ENCODE measurements around the gene DNAI1.

Gene DNAI1

DNA sequence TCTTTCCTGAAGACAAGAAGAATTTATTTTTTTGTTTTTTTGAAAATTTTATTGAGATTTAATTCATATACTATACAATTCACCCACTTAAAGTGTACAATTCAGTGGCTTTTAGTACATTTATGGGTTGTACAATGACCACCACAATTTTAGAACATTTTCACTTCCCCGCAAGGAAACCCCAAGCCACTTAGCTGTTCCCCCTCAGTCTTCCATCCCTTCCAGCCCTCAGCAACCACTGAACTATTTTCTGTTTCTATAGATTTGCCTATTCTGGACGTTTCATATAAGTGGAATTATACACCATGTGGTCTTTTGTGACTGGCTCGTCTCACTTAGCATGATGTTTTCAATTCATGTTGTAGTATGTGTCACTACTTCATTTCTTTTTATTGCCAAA, 28.0 kb downstream of the DNAI1 start:
- Histone ChIP-seq H3K27me3 (ENCODE audit: insufficient read depth, low read length) (peaks cover 65% of the 10 kb centered on the region), H3K4me1 (ENCODE audit: control insufficient read depth, insufficient read depth, low read length, unreplicated experiment) (no peaks in the 10 kb centered on the region), H2AFZ (ENCODE audit: low read length, unreplicated experiment) (no peak overlapping the region), H3K4me3 (ENCODE audit: low read depth, low read length) (no peak overlapping the region), H3K27ac (ENCODE audit: low read depth, low read length) (no peak overlapping the region), H3K79me2 (ENCODE audit: control insufficient read depth, insufficient read depth, low read length, unreplicated experiment) (no peaks in the 10 kb centered on the region), H3K36me3 (ENCODE audit: insufficient read depth, low read length) (no peaks in the 10 kb centered on the region)

DNA sequence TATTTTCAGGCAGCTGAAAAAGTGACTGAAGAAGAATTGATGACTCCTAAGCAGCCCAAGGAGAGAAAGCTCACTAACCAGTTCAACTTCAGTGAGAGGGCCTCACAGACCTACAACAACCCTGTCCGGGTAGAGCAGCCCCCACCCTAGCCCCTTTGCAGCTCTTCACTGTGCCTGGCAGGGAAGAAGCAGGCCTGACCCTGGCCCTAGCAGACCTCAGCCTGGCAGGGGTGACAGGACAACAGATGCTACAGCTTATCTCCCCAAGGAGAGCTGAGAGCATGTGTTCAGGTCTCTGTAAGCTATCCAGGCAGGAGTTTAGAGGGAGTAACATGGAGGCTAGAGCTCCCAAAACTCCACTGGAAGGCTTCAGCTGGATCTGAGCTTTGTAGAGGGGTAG, 31.8 kb downstream of the DNAI1 start:
- Histone ChIP-seq H3K27me3 (ENCODE audit: insufficient read depth, low read length) (peaks cover 68% of the 10 kb centered on the region), H3K4me3 (ENCODE audit: low read depth, low read length) (no peak overlapping the region), H3K36me3 (ENCODE audit: insufficient read depth, low read length) (no peaks in the 10 kb centered on the region), H3K79me2 (ENCODE audit: control insufficient read depth, insufficient read depth, low read length, unreplicated experiment) (no peaks in the 10 kb centered on the region), H3K27ac (ENCODE audit: low read depth, low read length) (no peak overlapping the region), H2AFZ (ENCODE audit: low read length, unreplicated experiment) (no peak overlapping the region), H3K4me1 (ENCODE audit: control insufficient read depth, insufficient read depth, low read length, unreplicated experiment) (no peaks in the 10 kb centered on the region)

DNA sequence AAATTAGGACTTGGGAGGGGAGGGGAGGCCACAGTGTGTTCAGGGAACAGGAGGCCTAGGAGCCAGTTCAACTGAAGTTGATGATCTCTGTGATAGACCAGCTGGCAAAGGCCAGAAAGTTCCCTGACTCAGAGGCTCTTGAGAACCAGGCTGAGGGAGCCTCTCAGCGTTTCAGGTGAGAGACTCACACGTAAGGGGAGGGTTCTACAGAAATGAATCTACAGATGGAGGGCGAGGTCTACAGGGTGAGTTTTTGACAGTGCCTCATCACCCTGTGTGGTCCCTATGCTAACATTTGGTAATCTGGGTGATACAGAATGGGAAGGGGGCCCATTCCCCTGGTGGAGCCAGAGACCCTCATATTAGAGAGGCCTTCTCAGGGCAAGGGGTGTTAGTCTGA, 32.2 kb downstream of the DNAI1 start:
- Histone ChIP-seq H3K36me3 (ENCODE audit: insufficient read depth, low read length) (no peaks in the 10 kb centered on the region), H2AFZ (ENCODE audit: low read length, unreplicated experiment) (no peak overlapping the region), H3K4me3 (ENCODE audit: low read depth, low read length) (no peak overlapping the region), H3K79me2 (ENCODE audit: control insufficient read depth, insufficient read depth, low read length, unreplicated experiment) (no peaks in the 10 kb centered on the region), H3K27ac (ENCODE audit: low read depth, low read length) (no peak overlapping the region), H3K4me1 (ENCODE audit: control insufficient read depth, insufficient read depth, low read length, unreplicated experiment) (no peaks in the 10 kb centered on the region), H3K27me3 (ENCODE audit: insufficient read depth, low read length) (peaks cover 67% of the 10 kb centered on the region)

DNA sequence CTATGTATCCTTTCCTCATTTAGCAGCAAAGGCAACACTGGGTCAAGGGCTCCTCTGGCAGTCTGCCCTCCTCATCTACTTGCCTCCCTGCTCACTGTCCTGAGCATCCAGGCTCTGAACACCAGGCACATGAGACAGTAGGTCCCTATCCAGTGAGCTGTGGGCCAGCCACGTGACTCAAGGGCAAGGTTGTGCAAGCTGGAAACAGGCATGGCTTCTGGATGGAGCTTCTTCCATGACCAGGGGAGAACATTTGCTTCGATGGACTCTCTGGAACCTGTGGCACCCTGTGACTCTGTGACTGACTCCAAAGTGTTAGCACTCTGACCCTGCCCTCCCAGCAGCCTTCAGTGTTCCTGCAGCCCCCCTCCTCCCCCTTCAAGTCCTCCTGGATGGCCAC, 33.0 kb downstream of the DNAI1 start:
- Histone ChIP-seq H3K79me2 (ENCODE audit: control insufficient read depth, insufficient read depth, low read length, unreplicated experiment) (no peaks in the 10 kb centered on the region), H2AFZ (ENCODE audit: low read length, unreplicated experiment) (no peak overlapping the region), H3K36me3 (ENCODE audit: insufficient read depth, low read length) (no peaks in the 10 kb centered on the region), H3K4me3 (ENCODE audit: low read depth, low read length) (no peak overlapping the region), H3K27me3 (ENCODE audit: insufficient read depth, low read length) (peaks cover 61% of the 10 kb centered on the region), H3K27ac (ENCODE audit: low read depth, low read length) (no peak overlapping the region), H3K4me1 (ENCODE audit: control insufficient read depth, insufficient read depth, low read length, unreplicated experiment) (no peaks in the 10 kb centered on the region)

DNA sequence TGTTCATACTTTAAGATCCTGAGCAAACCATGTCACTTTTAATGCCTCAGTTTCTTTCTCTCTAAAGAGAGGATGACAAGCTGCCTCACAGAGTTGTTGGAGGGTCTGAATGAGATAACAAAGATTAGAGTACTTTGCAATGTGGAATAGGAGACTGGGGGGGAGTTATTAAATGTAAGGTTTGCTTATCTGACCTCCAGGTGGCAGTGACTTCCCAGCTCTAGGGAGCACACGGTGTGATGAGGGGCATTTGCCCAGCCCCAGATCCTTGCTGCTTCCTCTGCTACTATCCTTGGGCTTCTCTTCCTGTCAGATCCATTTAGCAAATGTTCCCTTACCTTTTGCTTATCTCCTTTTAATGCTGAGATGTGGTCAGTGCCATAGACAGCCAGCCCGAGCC, 33.4 kb downstream of the DNAI1 start:
- Histone ChIP-seq H2AFZ (ENCODE audit: low read length, unreplicated experiment) (no peak overlapping the region), H3K79me2 (ENCODE audit: control insufficient read depth, insufficient read depth, low read length, unreplicated experiment) (no peaks in the 10 kb centered on the region), H3K27me3 (ENCODE audit: insufficient read depth, low read length) (peaks cover 57% of the 10 kb centered on the region)

DNA sequence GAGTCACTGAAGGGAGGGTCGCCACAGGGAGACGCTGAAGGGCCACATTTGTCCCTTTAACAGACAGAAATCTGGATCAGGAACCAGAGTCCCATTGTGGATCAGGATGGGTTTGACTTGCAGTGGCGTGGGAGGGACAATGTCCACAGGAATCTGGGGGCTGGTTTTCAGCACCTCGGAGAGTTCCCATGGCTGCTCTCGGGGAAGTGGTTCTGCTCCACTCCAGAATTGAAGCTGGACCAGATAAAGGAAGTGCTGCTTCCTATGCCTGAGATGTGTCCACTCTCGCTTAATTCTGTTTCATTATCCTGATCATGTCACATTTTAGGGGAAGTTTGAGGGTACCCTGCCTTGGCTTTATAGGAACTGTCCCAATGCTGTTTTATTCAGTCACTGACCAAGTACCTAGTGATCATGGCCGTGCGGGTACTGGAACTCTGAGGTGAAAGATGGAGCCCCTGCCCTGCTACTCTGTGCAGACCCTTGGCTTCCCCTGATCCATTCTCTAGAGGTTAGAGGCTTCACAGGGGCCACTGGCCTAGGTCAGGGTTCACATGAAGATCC, 35.4 kb downstream of the DNAI1 start:
- H2AFZ ChIP-seq (ENCODE audit: low read length, unreplicated experiment), result no peak overlapping the region
- no peak overlapping the region for H3K4me3 ChIP-seq (ENCODE audit: low read depth, low read length)
- no peak overlapping the region for H3K27ac ChIP-seq (ENCODE audit: low read depth, low read length)
- H3K79me2 ChIP-seq (ENCODE audit: control insufficient read depth, insufficient read depth, low read length, unreplicated experiment), result no peaks in the 10 kb centered on the region
- no peaks in the 10 kb centered on the region for H3K4me1 ChIP-seq (ENCODE audit: control insufficient read depth, insufficient read depth, low read length, unreplicated experiment)
- H3K27me3 ChIP-seq (ENCODE audit: insufficient read depth, low read length), result peaks cover 45% of the 10 kb centered on the region
- H3K36me3 ChIP-seq (ENCODE audit: insufficient read depth, low read length), result no peaks in the 10 kb centered on the region

More for the DNA sequence above, 33.4 kb downstream of the DNAI1 start:
- Histone ChIP-seq H3K4me3 (ENCODE audit: low read depth, low read length) (no peak overlapping the region), H3K27ac (ENCODE audit: low read depth, low read length) (no peak overlapping the region), H3K4me1 (ENCODE audit: control insufficient read depth, insufficient read depth, low read length, unreplicated experiment) (no peaks in the 10 kb centered on the region), H3K36me3 (ENCODE audit: insufficient read depth, low read length) (no peaks in the 10 kb centered on the region)

DNA sequence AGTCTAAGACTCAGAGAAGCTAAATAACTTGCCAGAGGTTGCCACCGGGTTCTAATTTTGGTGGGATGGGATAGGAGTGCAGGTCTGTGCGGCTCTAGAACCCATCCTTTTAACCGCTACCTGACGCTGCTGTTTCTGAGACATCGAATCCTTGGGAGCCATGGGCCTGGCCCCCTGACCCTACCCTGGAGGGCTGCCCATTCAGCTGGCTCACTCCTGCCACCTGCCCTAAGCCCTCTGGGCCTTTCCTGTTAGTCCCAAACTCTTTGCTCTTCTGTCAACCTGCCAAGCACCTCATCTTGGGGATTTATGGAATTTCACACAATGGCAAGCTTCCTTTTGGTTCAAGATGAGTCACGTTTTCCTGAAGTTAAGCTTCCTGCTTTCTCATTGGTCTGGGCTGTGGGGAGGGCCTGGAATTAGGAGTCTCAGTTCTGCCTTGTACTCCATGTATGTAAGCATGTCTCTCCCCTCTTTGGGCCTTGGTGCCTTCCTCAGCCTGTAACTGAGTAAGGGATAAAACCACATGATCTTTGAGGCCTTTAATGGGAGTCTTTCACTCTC, 37.6 kb downstream of the DNAI1 start:
- Histone ChIP-seq H3K4me1 (ENCODE audit: control insufficient read depth, insufficient read depth, low read length, unreplicated experiment) (no peaks in the 10 kb centered on the region), H3K4me3 (ENCODE audit: low read depth, low read length) (no peak overlapping the region), H3K27me3 (ENCODE audit: insufficient read depth, low read length) (peaks cover 32% of the 10 kb centered on the region), H3K27ac (ENCODE audit: low read depth, low read length) (no peak overlapping the region), H2AFZ (ENCODE audit: low read length, unreplicated experiment) (no peak overlapping the region), H3K36me3 (ENCODE audit: insufficient read depth, low read length) (no peaks in the 10 kb centered on the region), H3K79me2 (ENCODE audit: control insufficient read depth, insufficient read depth, low read length, unreplicated experiment) (no peaks in the 10 kb centered on the region)

DNA sequence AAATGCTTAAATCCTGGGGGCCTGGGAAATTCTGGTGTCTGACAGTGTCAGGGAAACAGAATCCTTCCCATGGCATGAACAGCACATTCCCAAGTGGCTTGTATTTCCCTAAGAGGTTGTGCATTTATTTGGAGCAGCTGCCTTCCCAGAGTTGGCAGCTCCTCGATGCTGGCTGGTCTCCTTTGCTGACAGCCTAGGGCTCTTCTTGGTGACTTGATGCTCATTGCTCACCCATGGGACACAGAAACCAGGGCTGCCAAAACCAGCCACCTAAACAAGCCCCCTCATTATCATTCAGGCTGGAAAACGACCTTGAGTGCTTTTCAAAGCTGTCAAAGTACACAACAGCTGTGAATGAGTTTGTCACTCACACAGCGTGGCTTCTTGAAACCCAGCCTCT, 39.9 kb downstream of the DNAI1 start:
- Histone ChIP-seq H3K27me3 (ENCODE audit: insufficient read depth, low read length) (peaks cover 32% of the 10 kb centered on the region), H3K4me3 (ENCODE audit: low read depth, low read length) (no peak overlapping the region), H3K79me2 (ENCODE audit: control insufficient read depth, insufficient read depth, low read length, unreplicated experiment) (no peaks in the 10 kb centered on the region), H3K36me3 (ENCODE audit: insufficient read depth, low read length) (no peaks in the 10 kb centered on the region), H3K4me1 (ENCODE audit: control insufficient read depth, insufficient read depth, low read length, unreplicated experiment) (no peaks in the 10 kb centered on the region), H2AFZ (ENCODE audit: low read length, unreplicated experiment) (no peak overlapping the region), H3K27ac (ENCODE audit: low read depth, low read length) (no peak overlapping the region)

DNA sequence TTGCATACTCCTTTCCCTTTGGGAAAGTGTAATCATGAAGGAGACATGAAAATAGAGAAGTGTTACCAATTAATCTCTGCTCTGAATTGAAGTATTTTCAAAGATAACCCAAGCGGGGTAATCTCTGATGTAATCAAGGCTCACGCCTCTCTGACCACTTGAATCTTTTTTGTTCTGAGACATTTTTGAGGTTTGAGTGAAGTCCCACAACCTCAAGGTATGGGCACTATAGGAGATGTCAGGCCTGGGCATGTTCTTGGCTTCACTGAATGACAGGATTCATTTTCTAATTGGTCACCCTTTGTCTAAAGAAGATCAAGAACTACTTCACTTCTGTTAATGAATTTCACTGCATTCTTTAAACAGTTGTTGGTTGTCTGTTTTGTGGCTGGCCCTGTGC, 40.5 kb downstream of the DNAI1 start:
- Histone ChIP-seq H3K4me3 (ENCODE audit: low read depth, low read length) (no peak overlapping the region), H3K4me1 (ENCODE audit: control insufficient read depth, insufficient read depth, low read length, unreplicated experiment) (no peaks in the 10 kb centered on the region), H2AFZ (ENCODE audit: low read length, unreplicated experiment) (no peak overlapping the region), H3K27me3 (ENCODE audit: insufficient read depth, low read length) (peaks cover 37% of the 10 kb centered on the region), H3K27ac (ENCODE audit: low read depth, low read length) (no peak overlapping the region), H3K79me2 (ENCODE audit: control insufficient read depth, insufficient read depth, low read length, unreplicated experiment) (no peaks in the 10 kb centered on the region), H3K36me3 (ENCODE audit: insufficient read depth, low read length) (no peaks in the 10 kb centered on the region)

DNA sequence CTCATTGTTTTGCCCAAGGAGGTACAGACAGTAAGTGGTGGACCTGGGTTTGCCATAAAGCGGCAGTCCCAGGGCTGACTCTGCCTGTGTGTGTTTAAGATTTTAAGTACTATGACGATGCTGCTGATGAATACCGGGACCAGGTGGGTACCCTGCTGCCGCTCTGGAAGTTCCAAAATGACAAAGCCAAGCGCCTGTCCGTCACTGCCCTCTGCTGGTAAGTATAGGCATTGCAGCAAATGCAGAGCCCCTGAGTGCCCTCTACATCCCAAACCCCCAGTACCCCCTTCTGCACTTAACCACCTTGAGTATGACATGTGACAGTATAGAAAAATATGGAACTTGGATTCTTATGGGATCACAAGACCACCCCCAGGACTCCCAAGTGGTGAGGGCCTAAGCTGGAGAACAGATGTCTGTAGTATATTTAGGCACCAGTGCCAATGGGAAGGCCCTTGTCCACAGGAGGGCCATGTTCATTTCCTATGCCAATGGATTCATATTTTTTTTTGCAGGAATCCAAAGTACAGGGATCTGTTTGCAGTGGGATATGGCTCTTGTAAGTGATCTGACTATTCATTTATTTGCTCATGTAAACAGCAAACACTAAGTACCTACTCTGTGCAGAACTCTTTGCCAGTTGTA, 42.1 kb downstream of the DNAI1 start:
- no peak overlapping the region for H3K4me3 ChIP-seq (ENCODE audit: low read depth, low read length)
- H3K27me3 ChIP-seq (ENCODE audit: insufficient read depth, low read length), result peaks cover 35% of the 10 kb centered on the region
- H2AFZ ChIP-seq (ENCODE audit: low read length, unreplicated experiment), result no peak overlapping the region
- H3K36me3 ChIP-seq (ENCODE audit: insufficient read depth, low read length), result no peaks in the 10 kb centered on the region
- no peaks in the 10 kb centered on the region for H3K4me1 ChIP-seq (ENCODE audit: control insufficient read depth, insufficient read depth, low read length, unreplicated experiment)
- H3K79me2 ChIP-seq (ENCODE audit: control insufficient read depth, insufficient read depth, low read length, unreplicated experiment), result no peaks in the 10 kb centered on the region
- H3K27ac ChIP-seq (ENCODE audit: low read depth, low read length), result no peak overlapping the region

DNA sequence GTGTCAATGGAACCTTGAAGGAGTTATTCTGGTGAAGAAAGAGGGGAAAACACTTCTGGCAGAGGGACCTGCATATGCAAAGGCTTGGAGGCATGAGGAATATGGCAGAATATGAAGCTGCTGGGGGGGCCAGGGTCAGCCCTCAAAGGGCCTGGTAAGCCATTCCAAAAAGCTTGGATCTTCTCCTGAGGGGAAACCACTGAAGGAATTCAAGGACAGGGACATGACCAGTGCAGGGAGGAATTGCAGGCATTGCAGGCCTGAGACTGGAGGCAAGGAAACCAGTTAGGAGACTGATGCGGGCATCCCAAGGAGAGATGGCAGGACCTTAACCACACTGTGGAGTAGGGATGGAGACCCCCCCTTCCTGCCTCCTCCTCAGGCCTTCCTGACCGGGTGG, 42.8 kb downstream of the DNAI1 start:
- H3K36me3 ChIP-seq (ENCODE audit: insufficient read depth, low read length), result no peaks in the 10 kb centered on the region
- no peaks in the 10 kb centered on the region for H3K79me2 ChIP-seq (ENCODE audit: control insufficient read depth, insufficient read depth, low read length, unreplicated experiment)
- H3K27ac ChIP-seq (ENCODE audit: low read depth, low read length), result no peak overlapping the region
- no peak overlapping the region for H2AFZ ChIP-seq (ENCODE audit: low read length, unreplicated experiment)
- no peaks in the 10 kb centered on the region for H3K4me1 ChIP-seq (ENCODE audit: control insufficient read depth, insufficient read depth, low read length, unreplicated experiment)
- no peak overlapping the region for H3K4me3 ChIP-seq (ENCODE audit: low read depth, low read length)
- H3K27me3 ChIP-seq (ENCODE audit: insufficient read depth, low read length), result peaks cover 42% of the 10 kb centered on the region
